SK-N-SH (cell line): ENCODE measurements around the gene FAM227A. TPM values are rescaled to one million over a fixed set of nuclear protein-coding genes. Genes with fewer than 3 reads are reported as not detected.

Experiments
- CTCF ChIA-PET: fragments of 300-600, 350-600 bp; formaldehyde crosslinking; extraction: SDS; loops from one replicate; lab custom pipeline; 2021; lab: Yijun Ruan, JAX
- POLR2A ChIA-PET: fragments of 350-600 bp; sonication (Branson Sonifier 250); formaldehyde crosslinking; extraction: SDS; loops from one replicate; lab custom pipeline; 2020; ENCODE audit warnings: antibody characterized with exemption, inconsistent platforms; lab: Yijun Ruan, JAX
- DNase-seq: peaks from one replicate; pipeline ENCODE4 v3.0.0; 2012
- H2AFZ ChIP-seq: fragments of 200-600 bp; sonication (generic); 2 replicates; pipeline ENCODE4 v1.8.1; 2016; ENCODE audit warnings: antibody characterized with exemption, mild to moderate bottlenecking, low read depth
- H3F3A ChIP-seq: fragments of 200-600 bp; sonication (generic); replicated peaks from 2 replicates; pipeline ENCODE3; 2016; ENCODE audit warnings: antibody characterized with exemption, mild to moderate bottlenecking; ENCODE audit not compliant: insufficient read depth
- H3K27ac ChIP-seq, 2 experiments: fragments of 200-500 bp in 1 of 2; fragments of 200-600 bp in 1 of 2; sonication (Bioruptor generic) in 1 of 2; sonication (generic), shearing (Covaris generic) in 1 of 2; 2 replicates each; pipeline versions ENCODE4 v1.5.1 to v1.6.1; 2014 to 2016; ENCODE audit warnings: low read depth in 2 of 2, inconsistent platforms in 1 of 2, low read length in 1 of 2, mild to moderate bottlenecking in 1 of 2, mixed read lengths in 1 of 2
- H3K27me3 ChIP-seq: fragments of 200-600 bp; sonication (generic), shearing (Covaris generic); 2 replicates; pipeline ENCODE4 v1.6.1; 2016; ENCODE audit warnings: mixed run types; ENCODE audit not compliant: insufficient read depth
- H3K36me3 ChIP-seq, 2 experiments: fragments of 200-500 bp in 1 of 2; fragments of 200-600 bp in 1 of 2; sonication (Bioruptor generic) in 1 of 2; sonication (generic) in 1 of 2; replicated peaks in 1 of 2; 2 replicates each; pipeline versions ENCODE3 to v1.5.1; 2014 to 2016; ENCODE audit warnings: low read length in 1 of 2, mild to moderate bottlenecking in 1 of 2; ENCODE audit not compliant: insufficient read depth in 2 of 2, control insufficient read depth in 1 of 2
- H3K4me1 ChIP-seq, 2 experiments: fragments of 200-500 bp in 1 of 2; fragments of 200-600 bp in 1 of 2; sonication (Bioruptor generic) in 1 of 2; sonication (generic), shearing (Covaris generic) in 1 of 2; 2 replicates each; pipeline versions ENCODE4 v1.5.1 to v1.6.1; 2014 to 2016; ENCODE audit warnings: low read depth in 1 of 2, low read length in 1 of 2, mixed run types in 1 of 2; ENCODE audit not compliant: insufficient read depth in 2 of 2, control insufficient read depth in 1 of 2
- H3K4me2 ChIP-seq: fragments of 200-600 bp; sonication (generic), shearing (Covaris generic); 2 replicates; pipeline ENCODE4 v1.6.1; 2017; ENCODE audit warnings: mixed run types
- H3K4me3 ChIP-seq, 2 experiments: fragments of 200-500 bp in 1 of 2; fragments of 200-600 bp in 1 of 2; sonication (Bioruptor generic) in 1 of 2; sonication (generic), shearing (Covaris generic) in 1 of 2; 2 replicates each; pipeline versions ENCODE4 v1.5.1 to v1.8.1; 2014 to 2016; ENCODE audit warnings: low read depth in 2 of 2, inconsistent platforms in 1 of 2, low read length in 1 of 2, mild to moderate bottlenecking in 1 of 2, mixed read lengths in 1 of 2, moderate library complexity in 1 of 2
- H3K79me2 ChIP-seq: fragments of 200-600 bp; sonication (generic); 2 replicates; pipeline ENCODE4 v1.8.1; 2017; ENCODE audit warnings: mild to moderate bottlenecking; ENCODE audit not compliant: insufficient read depth
- H3K9ac ChIP-seq: fragments of 200-600 bp; sonication (generic); 2 replicates; pipeline ENCODE4 v1.6.1; 2017; ENCODE audit warnings: mixed run types
- H3K9me2 ChIP-seq: fragments of 200-600 bp; sonication (generic); 2 replicates; pipeline ENCODE4 v1.6.1; 2017; ENCODE audit warnings: mixed run types
- H3K9me3 ChIP-seq: fragments of 200-600 bp; sonication (generic); 2 replicates; pipeline ENCODE4 v1.6.1; 2017; ENCODE audit warnings: mixed run types, mild to moderate bottlenecking, moderate library complexity
- H4K20me1 ChIP-seq: fragments of 200-600 bp; sonication (generic); 2 replicates; pipeline ENCODE4 v1.6.1; 2017; ENCODE audit warnings: mild to moderate bottlenecking, mixed run types; ENCODE audit not compliant: insufficient read depth
- CHD2 ChIP-seq: fragments of 150-350 bp; IDR thresholded peaks from 2 replicates; pipeline ENCODE4 v1.6.1; 2018; ENCODE audit warnings: low read length; ENCODE audit not compliant: partially characterized antibody
- ELF1 ChIP-seq: IDR thresholded peaks from 2 replicates; pipeline ENCODE4 v1.4.0; 2012
- FOXJ3 ChIP-seq: sonication (generic); formaldehyde crosslinking; IDR thresholded peaks from 2 replicates; pipeline ENCODE4 v1.5.1; 2020; ENCODE audit warnings: mild to moderate bottlenecking, missing genetic modification reagents
- GABPA ChIP-seq: IDR thresholded peaks from 2 replicates; pipeline ENCODE4 v1.4.0; 2012; ENCODE audit warnings: low read depth, mild to moderate bottlenecking
- MEF2A ChIP-seq: IDR thresholded peaks from 2 replicates; pipeline ENCODE4 v1.4.0; 2012; ENCODE audit warnings: low read depth, borderline replicate concordance
- MXI1 ChIP-seq: IDR thresholded peaks from 2 replicates; pipeline ENCODE4 v1.6.1; 2012; ENCODE audit warnings: mild to moderate bottlenecking, low read depth, low read length, improper control_type of control experiment
- NRF1 ChIP-seq: IDR thresholded peaks from 2 replicates; pipeline ENCODE4 v1.6.1; 2012; ENCODE audit warnings: low read depth, mild to moderate bottlenecking, low read length
- RCOR1 ChIP-seq: fragments of 150-350 bp; IDR thresholded peaks from 2 replicates; pipeline ENCODE4 v1.6.1; 2017; ENCODE audit warnings: antibody characterized with exemption, low read length
- SIN3A ChIP-seq: IDR thresholded peaks from 2 replicates; pipeline ENCODE4 v1.6.1; 2012; ENCODE audit warnings: low read depth, mild to moderate bottlenecking, low read length, moderate library complexity, borderline replicate concordance
- TAF1 ChIP-seq: IDR thresholded peaks from 2 replicates; pipeline ENCODE4 v1.6.1; 2012; ENCODE audit warnings: low read depth, mild to moderate bottlenecking, low read length, moderate library complexity, borderline replicate concordance
- WGBS: methylation state at CpG from one replicate; pipeline ENCODE4 v1.1.6; 2017; ENCODE audit warnings: low lambda C conversion rate; 5-methylcytosine and 5-hydroxymethylcytosine counted together
- polyA plus RNA-seq, 3 experiments: library from polyadenylated mRNA; depleted of rRNA; stranded (reverse); fragments of >200 nt; gene quantifications; 2 replicates each; pipeline ENCODE4 v1.2.3, GENCODE V29; 2012
- TF ChIP-seq, protein P1 (sequence below): IDR thresholded peaks from 2 replicates; pipeline ENCODE4 v1.6.1; 2012; ENCODE audit warnings: mild to moderate bottlenecking, low read depth, low read length, moderate library complexity
- TF ChIP-seq, protein P2 (sequence below): fragments of 150-350 bp; IDR thresholded peaks from 2 replicates; pipeline ENCODE4 v1.6.1; 2016; ENCODE audit warnings: mild to moderate bottlenecking, low read depth, low read length
- TF ChIP-seq, protein P3 (sequence below): IDR thresholded peaks from 2 replicates; pipeline ENCODE4 v1.4.0; 2012; ENCODE audit warnings: low read depth, borderline replicate concordance

Gene FAM227A
- polyA plus RNA-seq (2012; rRNA removed), result 1.2 and 1.9 TPM in 2 replicates
- polyA plus RNA-seq (2012; cell fraction: cytosol; rRNA removed), result 0.45 and 0.54 TPM in 2 replicates
- 5.6 and 10.7 TPM in 2 replicates for polyA plus RNA-seq (2012; cell fraction: nucleus; rRNA removed)

DNA sequence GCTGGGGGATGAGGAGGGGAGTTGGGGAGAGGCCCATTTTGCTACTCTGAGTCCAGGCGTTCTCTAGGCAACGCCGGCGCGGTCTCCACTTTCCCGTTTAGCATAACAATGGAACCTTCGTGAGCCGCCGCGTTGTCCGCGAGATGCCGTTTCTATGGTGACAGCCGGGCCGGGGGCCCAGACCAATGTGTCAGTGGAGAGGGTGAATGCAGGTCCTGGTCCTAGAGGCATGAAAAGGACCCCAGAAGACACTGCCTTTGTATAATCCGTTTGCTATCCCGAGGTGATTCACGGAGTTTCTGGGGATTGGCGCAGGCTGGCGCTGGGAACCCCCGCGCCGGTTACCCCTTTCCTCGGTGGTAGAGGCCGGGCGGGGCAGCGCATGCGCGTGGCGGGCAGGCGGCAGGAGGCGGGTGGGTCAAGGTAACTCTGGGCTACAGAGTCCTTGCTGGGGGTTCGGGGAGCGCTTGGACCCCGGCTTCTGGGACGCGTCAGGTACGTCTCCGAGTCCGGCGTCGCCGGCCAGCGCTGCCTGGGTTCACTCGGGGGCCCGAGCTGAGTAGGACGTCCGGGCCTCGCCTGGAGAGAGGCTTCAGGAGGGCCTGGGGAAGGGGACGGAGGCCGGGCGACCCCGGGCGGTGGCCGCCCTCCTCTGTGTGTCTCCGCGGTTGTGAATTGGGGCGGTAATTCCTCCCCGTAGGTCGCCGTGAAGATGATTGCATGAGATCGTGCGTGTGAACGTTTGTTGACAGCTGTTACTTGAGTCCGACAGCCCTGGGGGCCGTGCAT is at the start of gene FAM227A, which contains the start of gene CBY1:
Gene FAM227A (minus strand): TSS at position 137 of the 789 bp plus-strand sequence. CDS start 6,224 bp downstream, outside the sequence.
Gene CBY1 (plus strand): TSS at position 383 of the 789 bp plus-strand sequence. CDS start 11,417 bp downstream, outside the sequence.
- WGBS, result 4% methylated on average over 10 of the region's 66 CpGs
- Histone ChIP-seq H3K36me3 (no peaks in the 10 kb centered on the region), H3K27ac (peak within 1 kb of the TSS; percentile 88 to 93), H3K9me3 (no peaks in the 10 kb centered on the region), H3K4me2 (peak within 1 kb of the TSS; percentile 81), H3K4me3 (peak within 1 kb of the TSS; percentile 72 to 74), H3K9me2 (no peaks in the 10 kb centered on the region), H3F3A (no peaks in the 10 kb centered on the region), H3K9ac (peak within 1 kb of the TSS; percentile 87), H4K20me1 (no peaks in the 10 kb centered on the region), H3K79me2 (peaks cover 19% of the 10 kb centered on the region), H3K4me1 (peaks cover 0 to 5% of the 10 kb centered on the region in 2 experiments; a peak in 1 of 4 replicates), H3K27me3 (no peaks in the 10 kb centered on the region), H2AFZ (peak within 1 kb of the TSS; percentile 86)
- TF ChIP-seq ELF1 (no peak), CHD2 (peak; percentile 17), NRF1 (peak; percentile 78), MXI1 (peak; percentile 60; the same call in 1 of the 2 replicates), RCOR1 (no peak)
- TF ChIP-seq, protein P1, sequence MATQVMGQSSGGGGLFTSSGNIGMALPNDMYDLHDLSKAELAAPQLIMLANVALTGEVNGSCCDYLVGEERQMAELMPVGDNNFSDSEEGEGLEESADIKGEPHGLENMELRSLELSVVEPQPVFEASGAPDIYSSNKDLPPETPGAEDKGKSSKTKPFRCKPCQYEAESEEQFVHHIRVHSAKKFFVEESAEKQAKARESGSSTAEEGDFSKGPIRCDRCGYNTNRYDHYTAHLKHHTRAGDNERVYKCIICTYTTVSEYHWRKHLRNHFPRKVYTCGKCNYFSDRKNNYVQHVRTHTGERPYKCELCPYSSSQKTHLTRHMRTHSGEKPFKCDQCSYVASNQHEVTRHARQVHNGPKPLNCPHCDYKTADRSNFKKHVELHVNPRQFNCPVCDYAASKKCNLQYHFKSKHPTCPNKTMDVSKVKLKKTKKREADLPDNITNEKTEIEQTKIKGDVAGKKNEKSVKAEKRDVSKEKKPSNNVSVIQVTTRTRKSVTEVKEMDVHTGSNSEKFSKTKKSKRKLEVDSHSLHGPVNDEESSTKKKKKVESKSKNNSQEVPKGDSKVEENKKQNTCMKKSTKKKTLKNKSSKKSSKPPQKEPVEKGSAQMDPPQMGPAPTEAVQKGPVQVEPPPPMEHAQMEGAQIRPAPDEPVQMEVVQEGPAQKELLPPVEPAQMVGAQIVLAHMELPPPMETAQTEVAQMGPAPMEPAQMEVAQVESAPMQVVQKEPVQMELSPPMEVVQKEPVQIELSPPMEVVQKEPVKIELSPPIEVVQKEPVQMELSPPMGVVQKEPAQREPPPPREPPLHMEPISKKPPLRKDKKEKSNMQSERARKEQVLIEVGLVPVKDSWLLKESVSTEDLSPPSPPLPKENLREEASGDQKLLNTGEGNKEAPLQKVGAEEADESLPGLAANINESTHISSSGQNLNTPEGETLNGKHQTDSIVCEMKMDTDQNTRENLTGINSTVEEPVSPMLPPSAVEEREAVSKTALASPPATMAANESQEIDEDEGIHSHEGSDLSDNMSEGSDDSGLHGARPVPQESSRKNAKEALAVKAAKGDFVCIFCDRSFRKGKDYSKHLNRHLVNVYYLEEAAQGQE, result no peak
- ChIA-PET CTCF (no interaction called here), POLR2A (no interaction called here)
- DNase-seq, result peak; percentile 93

DNA sequence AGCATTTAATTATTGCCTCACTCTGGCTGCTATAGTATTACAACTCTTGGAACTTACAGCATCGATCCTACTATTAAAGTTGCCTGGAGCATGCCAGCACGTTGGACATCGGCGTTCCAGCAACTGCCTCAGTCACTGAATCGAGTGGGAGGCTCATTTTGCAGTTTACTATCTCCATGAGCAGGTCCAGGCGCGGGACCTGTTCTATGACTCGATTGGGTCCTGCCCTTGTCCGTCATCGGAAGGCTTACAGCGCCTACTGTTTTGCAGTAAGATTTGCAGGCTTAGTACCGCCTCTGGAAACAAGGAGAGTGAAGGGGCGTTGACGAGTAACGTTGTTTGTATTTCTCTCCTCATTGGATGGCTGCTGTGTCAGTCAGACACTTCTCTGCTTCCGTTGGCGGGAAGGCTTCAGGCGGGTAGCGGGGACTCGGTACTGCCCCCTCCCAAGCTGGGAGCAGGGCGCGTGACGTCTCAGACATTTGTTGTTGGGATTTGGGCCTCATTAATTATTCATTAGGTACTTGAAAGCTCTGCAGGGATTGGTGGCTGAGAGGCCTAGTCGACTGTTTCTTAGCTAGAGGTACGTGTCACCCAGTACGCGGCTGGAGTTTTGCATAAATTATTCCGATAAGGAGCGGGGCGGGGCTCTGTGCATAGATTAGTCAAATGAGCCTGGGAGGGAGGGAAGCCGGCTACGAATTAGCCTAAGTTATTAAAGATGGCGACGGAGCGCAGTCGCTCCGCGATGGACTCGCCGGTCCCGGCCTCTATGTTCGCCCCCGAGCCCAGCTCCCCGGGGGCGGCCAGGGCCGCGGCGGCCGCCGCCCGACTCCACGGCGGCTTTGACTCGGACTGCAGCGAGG is 49.3 kb upstream of the FAM227A start, which contains the start of gene GTPBP1:
Gene GTPBP1 (plus strand): TSS at position 710 of the 866 bp plus-strand sequence. CDS start 12 bp downstream, at position 722.
- Histone ChIP-seq H3K9ac (peak within 1 kb of the TSS; percentile 84), H4K20me1 (peaks cover 20% of the 10 kb centered on the region; the same call in 1 of the 2 replicates), H3K27ac (peak within 1 kb of the TSS; percentile 66 to 79), H3K36me3 (peaks cover 0 to 3% of the 10 kb centered on the region in 2 experiments), H3K4me3 (peak within 1 kb of the TSS; percentile 65 to 66), H2AFZ (peak within 1 kb of the TSS; percentile 74), H3K4me1 (peaks cover 0 to 7% of the 10 kb centered on the region in 2 experiments; a peak in 2 of 4 replicates), H3K27me3 (no peaks in the 10 kb centered on the region), H3K9me2 (no peaks in the 10 kb centered on the region), H3K79me2 (peaks cover 42% of the 10 kb centered on the region), H3K9me3 (no peaks in the 10 kb centered on the region), H3K4me2 (peak within 1 kb of the TSS; percentile 77), H3F3A (no peaks in the 10 kb centered on the region)
- POLR2A ChIA-PET, result no interaction called here
- DNase-seq, result peak; percentile 88
- 2% methylated on average over 23 of the region's 55 CpGs for WGBS
- CTCF ChIA-PET, result no interaction called here
- TF ChIP-seq RCOR1 (no peak), SIN3A (peak; percentile 10; the same call in 1 of the 2 replicates), MXI1 (peak; percentile 55; the same call in 1 of the 2 replicates), GABPA (0 out of 2 replicates have a peak, but pooled peaks have one; percentile 31), CHD2 (peak; percentile 69), TAF1 (peak; percentile 62; the same call in 1 of the 2 replicates), FOXJ3 (no peak), MEF2A (no peak)
- TF ChIP-seq, protein P2, sequence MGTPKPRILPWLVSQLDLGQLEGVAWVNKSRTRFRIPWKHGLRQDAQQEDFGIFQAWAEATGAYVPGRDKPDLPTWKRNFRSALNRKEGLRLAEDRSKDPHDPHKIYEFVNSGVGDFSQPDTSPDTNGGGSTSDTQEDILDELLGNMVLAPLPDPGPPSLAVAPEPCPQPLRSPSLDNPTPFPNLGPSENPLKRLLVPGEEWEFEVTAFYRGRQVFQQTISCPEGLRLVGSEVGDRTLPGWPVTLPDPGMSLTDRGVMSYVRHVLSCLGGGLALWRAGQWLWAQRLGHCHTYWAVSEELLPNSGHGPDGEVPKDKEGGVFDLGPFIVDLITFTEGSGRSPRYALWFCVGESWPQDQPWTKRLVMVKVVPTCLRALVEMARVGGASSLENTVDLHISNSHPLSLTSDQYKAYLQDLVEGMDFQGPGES, result peak; percentile 61
- TF ChIP-seq, protein P3, sequence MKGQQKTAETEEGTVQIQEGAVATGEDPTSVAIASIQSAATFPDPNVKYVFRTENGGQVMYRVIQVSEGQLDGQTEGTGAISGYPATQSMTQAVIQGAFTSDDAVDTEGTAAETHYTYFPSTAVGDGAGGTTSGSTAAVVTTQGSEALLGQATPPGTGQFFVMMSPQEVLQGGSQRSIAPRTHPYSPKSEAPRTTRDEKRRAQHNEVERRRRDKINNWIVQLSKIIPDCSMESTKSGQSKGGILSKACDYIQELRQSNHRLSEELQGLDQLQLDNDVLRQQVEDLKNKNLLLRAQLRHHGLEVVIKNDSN, result peak; percentile 43; the same call in 1 of the 2 replicates
